Effector memory CD8-positive, alpha-beta T cell (primary cell): ENCODE data around the gene TBXAS1.

ENCODE experiments used
- ATAC-seq: fragments of 150-1000 bp; cut with Tn5 transposase; replicated peaks from 2 replicates; pipeline ENCODE4 v1.10.0; 2021; ENCODE audit warnings: mild to moderate bottlenecking, moderate library complexity
- DNase-seq, 3 experiments: peaks; one replicate each; pipeline ENCODE4 v3.0.0; 2021
- H3K27ac Mint-ChIP-seq, 2 donors: one replicate each; pipeline ENCODE4 v1.8.0; 2022; ENCODE audit warnings: mild to moderate bottlenecking in 2 of 2, mixed read lengths in 2 of 2, moderate library complexity in 2 of 2
- H3K27me3 Mint-ChIP-seq, 2 donors: one replicate each; pipeline ENCODE4 v1.8.0; 2022; ENCODE audit warnings: mixed read lengths in 2 of 2
- H3K36me3 Mint-ChIP-seq: one replicate; pipeline ENCODE4 v1.8.0; 2022; ENCODE audit warnings: mild to moderate bottlenecking, moderate library complexity, mixed read lengths; ENCODE audit not compliant: insufficient read depth
- H3K4me1 Mint-ChIP-seq, 2 donors: one replicate each; pipeline ENCODE4 v1.8.0; 2022; ENCODE audit warnings: low read depth in 2 of 2, mixed read lengths in 2 of 2
- H3K4me3 Mint-ChIP-seq, 2 donors: one replicate each; pipeline ENCODE4 v1.8.0; 2022; ENCODE audit warnings: mild to moderate bottlenecking in 2 of 2, mixed read lengths in 2 of 2, moderate library complexity in 2 of 2
- H3K9me3 Mint-ChIP-seq, 2 donors: one replicate each; pipeline ENCODE4 v1.8.0; 2022; ENCODE audit warnings: mixed read lengths in 2 of 2

TBXAS1 gene

GRCh38 chr7:139995017-139995915, 166.2 kb downstream of the TBXAS1 start:
- Mint-ChIP-seq H3K9me3 (no peaks in the 10 kb centered on the region), H3K27me3 (peaks cover 0 to 8% of the 10 kb centered on the region in 2 donors), H3K36me3 (peaks cover 3% of the 10 kb centered on the region), H3K27ac (peak overlapping the region in 1 of 2 donors; percentile 11), H3K4me1 (no peaks in the 10 kb centered on the region), H3K4me3 (no peak overlapping the region)
- DNase-seq (no peak), ATAC-seq (no peak)

- H3K27me3 Mint-ChIP-seq, result peaks cover 0 to 8% of the 10 kb centered on the region in 2 donors
- H3K4me1 Mint-ChIP-seq, result no peaks in the 10 kb centered on the region
- no peak overlapping the region for H3K27ac Mint-ChIP-seq
- ATAC-seq, result no peak
- H3K9me3 Mint-ChIP-seq, result no peaks in the 10 kb centered on the region
- H3K36me3 Mint-ChIP-seq, result peaks cover 3% of the 10 kb centered on the region
- DNase-seq, result no peak
- H3K4me3 Mint-ChIP-seq, result no peak overlapping the region
Measured at GRCh38 chr7:139998572-139998971, 169.5 kb downstream of the TBXAS1 start.

GRCh38 chr7:139999516-139999915, 170.5 kb downstream of the TBXAS1 start:
- H3K27ac Mint-ChIP-seq, result no peak overlapping the region
- no peak overlapping the region for H3K4me3 Mint-ChIP-seq
- peaks cover 0 to 8% of the 10 kb centered on the region in 2 donors for H3K27me3 Mint-ChIP-seq
- no peaks in the 10 kb centered on the region for H3K4me1 Mint-ChIP-seq
- H3K36me3 Mint-ChIP-seq, result peaks cover 3% of the 10 kb centered on the region
- DNase-seq (no peak), ATAC-seq (no peak)
- H3K9me3 Mint-ChIP-seq, result no peaks in the 10 kb centered on the region

DNA sequence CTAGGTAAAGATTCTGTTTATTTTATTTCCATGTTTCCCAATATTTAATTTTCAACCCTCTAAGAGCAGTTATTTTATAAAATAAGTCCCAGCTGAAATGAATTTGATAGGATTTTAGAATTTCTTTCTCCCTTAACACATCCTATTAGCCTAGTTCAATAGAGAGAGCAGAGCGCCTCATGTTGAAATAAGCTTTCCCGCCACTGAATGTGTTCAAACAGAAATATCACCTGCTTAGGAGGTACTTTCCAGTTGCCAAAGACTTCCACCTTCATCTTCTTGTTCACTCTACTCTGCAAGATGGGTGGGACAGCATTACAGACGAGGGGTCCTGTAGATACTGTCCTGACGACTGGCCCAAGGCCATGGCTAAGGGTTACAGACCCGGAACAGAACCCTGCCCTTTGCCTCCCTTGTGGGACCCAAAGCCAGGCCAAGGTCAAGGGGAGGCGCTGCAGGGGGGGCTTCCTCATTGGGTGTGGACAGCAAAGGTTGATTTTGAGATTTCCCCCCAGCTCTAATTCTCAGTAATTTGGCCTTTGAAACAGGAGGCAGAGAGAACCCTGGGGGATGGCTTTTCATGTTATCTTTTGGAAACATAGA, 171.7 kb downstream of the TBXAS1 start:
- peaks cover 0 to 8% of the 10 kb centered on the region in 2 donors for H3K27me3 Mint-ChIP-seq

GRCh38 chr7:140003913-140004382, 174.9 kb downstream of the TBXAS1 start:
- no peak for ATAC-seq
- H3K4me3 Mint-ChIP-seq, result no peak overlapping the region
- H3K9me3 Mint-ChIP-seq, result no peaks in the 10 kb centered on the region
- H3K36me3 Mint-ChIP-seq, result no peaks in the 10 kb centered on the region
- peak overlapping the region in 1 of 2 donors; percentile 7 for H3K27ac Mint-ChIP-seq
- peak; percentile 7 to 15 (median 11) for DNase-seq
- no peaks in the 10 kb centered on the region for H3K4me1 Mint-ChIP-seq
- peaks cover 0 to 6% of the 10 kb centered on the region in 2 donors for H3K27me3 Mint-ChIP-seq

More for the DNA sequence above, 171.7 kb downstream of the TBXAS1 start:
- DNase-seq, result no peak
- Mint-ChIP-seq H3K36me3 (no peaks in the 10 kb centered on the region), H3K4me3 (no peak overlapping the region), H3K27ac (no peak overlapping the region), H3K9me3 (no peaks in the 10 kb centered on the region), H3K4me1 (no peaks in the 10 kb centered on the region)
- ATAC-seq, result no peak

DNA sequence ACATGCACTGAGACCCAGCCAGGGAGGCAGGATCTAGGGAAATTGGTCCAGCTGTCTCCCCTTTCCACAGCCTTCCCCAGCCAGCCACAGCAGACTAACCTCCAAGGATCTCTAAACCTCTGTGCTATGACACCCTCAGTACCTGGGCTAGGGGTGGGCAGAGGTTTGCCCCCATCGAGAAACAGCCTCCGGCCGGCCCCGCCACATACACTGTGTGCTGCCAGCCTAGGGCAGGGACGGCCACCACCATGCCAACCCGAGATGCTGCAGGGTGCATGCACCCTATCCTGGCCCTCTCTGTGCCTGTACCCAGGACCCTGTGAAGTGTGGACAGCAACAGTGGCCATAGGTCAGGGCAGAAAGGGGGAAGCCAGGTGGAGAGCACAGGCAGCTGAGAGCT, 175.6 kb downstream of the TBXAS1 start:
- H3K27ac Mint-ChIP-seq, result peak overlapping the region in 1 of 2 donors; percentile 7
- ATAC-seq (no peak), DNase-seq (no peak)
- no peaks in the 10 kb centered on the region for H3K4me1 Mint-ChIP-seq
- H3K9me3 Mint-ChIP-seq, result no peaks in the 10 kb centered on the region
- H3K4me3 Mint-ChIP-seq, result no peak overlapping the region
- H3K36me3 Mint-ChIP-seq, result no peaks in the 10 kb centered on the region
- peaks cover 0 to 6% of the 10 kb centered on the region in 2 donors for H3K27me3 Mint-ChIP-seq

DNA sequence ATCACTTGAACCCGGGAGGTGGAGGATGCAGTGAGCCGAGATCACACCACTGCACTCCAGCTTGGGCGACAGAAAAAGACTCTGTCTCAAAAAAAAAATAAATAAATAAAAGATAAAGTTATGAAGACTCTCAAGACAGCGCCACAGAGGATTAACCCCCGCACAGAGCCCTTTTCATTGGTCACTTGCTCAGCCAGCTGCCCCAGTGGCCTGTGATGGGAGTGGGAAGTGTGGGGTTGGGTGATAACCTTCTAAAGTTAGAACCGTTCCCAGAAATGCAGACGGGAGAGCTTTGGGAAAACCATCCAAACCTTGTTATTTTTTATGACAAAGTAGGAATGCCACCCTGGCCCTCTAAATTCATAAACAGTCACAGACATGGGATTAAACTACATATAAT, 176.3 kb downstream of the TBXAS1 start:
- no peak overlapping the region for H3K4me3 Mint-ChIP-seq
- H3K27me3 Mint-ChIP-seq, result peaks cover 0 to 6% of the 10 kb centered on the region in 2 donors
- no peak overlapping the region for H3K27ac Mint-ChIP-seq
- DNase-seq (no peak), ATAC-seq (no peak)
- no peaks in the 10 kb centered on the region for H3K36me3 Mint-ChIP-seq
- no peaks in the 10 kb centered on the region for H3K4me1 Mint-ChIP-seq
- H3K9me3 Mint-ChIP-seq, result no peaks in the 10 kb centered on the region

- ATAC-seq, result no peak
- Mint-ChIP-seq H3K4me1 (no peaks in the 10 kb centered on the region), H3K9me3 (no peaks in the 10 kb centered on the region), H3K36me3 (no peaks in the 10 kb centered on the region), H3K27ac (no peak overlapping the region), H3K27me3 (peaks cover 0 to 6% of the 10 kb centered on the region in 2 donors), H3K4me3 (no peak overlapping the region)
- no peak for DNase-seq
Measured at GRCh38 chr7:140005754-140006503, 176.9 kb downstream of the TBXAS1 start.

GRCh38 chr7:140006600-140006999, 177.5 kb downstream of the TBXAS1 start:
- ATAC-seq (no peak), DNase-seq (no peak)
- H3K9me3 Mint-ChIP-seq, result no peaks in the 10 kb centered on the region
- no peaks in the 10 kb centered on the region for H3K4me1 Mint-ChIP-seq
- no peaks in the 10 kb centered on the region for H3K36me3 Mint-ChIP-seq
- peaks cover 0 to 11% of the 10 kb centered on the region in 2 donors for H3K27me3 Mint-ChIP-seq
- no peak overlapping the region for H3K4me3 Mint-ChIP-seq
- no peak overlapping the region for H3K27ac Mint-ChIP-seq

GRCh38 chr7:140007051-140007690, 178.1 kb downstream of the TBXAS1 start:
- Mint-ChIP-seq H3K4me1 (no peaks in the 10 kb centered on the region), H3K36me3 (no peaks in the 10 kb centered on the region), H3K4me3 (no peak overlapping the region), H3K27me3 (peaks cover 0 to 17% of the 10 kb centered on the region in 2 donors), H3K9me3 (no peaks in the 10 kb centered on the region), H3K27ac (no peak overlapping the region)
- no peak for DNase-seq
- ATAC-seq, result no peak

DNA sequence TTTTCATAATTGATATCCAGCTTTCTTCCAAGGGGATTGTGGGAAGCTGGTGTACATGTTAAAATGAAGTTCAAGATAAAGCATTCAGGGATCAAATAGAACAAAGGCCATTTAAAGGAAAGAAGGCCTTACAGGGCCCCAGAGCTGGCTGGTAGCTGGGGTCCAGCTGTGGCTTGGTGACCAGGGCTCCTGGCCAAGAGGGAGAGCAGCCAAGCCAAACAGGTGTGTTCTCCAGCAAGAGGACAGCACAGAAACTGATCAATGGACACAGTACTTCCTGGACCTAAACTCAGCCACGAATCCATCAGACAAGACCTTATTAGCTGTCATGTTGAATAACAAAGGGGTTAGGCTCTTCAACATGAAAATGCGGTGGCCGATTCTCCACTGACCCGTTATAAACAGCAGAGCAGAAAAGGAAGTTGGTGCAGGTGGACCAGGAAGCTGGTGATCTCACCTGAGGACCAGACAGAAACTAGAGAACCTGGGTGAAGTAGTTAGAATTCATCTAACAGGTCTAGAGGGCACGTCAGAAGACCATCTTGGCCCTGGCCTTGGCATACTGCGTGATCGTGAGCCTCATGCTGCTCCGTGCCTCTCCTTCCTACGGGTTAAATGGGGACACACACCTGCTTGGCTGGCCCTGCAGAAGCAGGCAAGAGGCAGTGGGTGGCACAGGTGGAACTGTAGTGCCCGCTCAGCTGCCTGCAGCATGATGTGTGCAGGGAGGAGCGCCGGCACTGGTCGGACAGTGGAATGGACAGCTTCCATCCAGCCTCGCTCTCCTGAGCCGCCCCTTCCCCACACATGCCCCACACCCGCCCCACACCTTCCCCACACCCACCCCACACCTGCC, 179.9 kb downstream of the TBXAS1 start:
- Mint-ChIP-seq H3K4me1 (no peaks in the 10 kb centered on the region), H3K36me3 (no peaks in the 10 kb centered on the region), H3K27me3 (peaks cover 0 to 17% of the 10 kb centered on the region in 2 donors), H3K9me3 (no peaks in the 10 kb centered on the region), H3K4me3 (no peak overlapping the region), H3K27ac (no peak overlapping the region)
- DNase-seq, result no peak
- ATAC-seq, result no peak

DNA sequence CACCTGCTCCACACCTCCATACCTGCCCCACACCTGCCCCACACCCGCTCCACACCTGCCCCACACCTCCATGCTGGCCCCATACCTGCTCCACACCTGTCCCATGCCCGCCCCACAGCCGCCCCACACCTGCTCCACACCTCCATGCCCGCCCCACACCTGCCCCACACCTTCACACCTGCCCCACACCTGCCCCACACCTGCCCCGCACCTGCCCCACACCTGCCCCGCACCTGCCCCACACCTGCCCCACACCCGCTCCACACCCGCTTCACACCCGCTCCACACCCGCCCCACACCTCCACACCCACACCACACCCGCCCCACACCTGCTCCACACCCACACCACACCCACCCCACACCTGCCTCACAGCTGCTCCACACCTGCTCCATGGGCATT, 180.7 kb downstream of the TBXAS1 start:
- no peak overlapping the region for H3K4me3 Mint-ChIP-seq
- peaks cover 0 to 17% of the 10 kb centered on the region in 2 donors for H3K27me3 Mint-ChIP-seq
- no peak for DNase-seq
- ATAC-seq, result no peak
- H3K36me3 Mint-ChIP-seq, result no peaks in the 10 kb centered on the region
- peaks cover 0 to 2% of the 10 kb centered on the region in 2 donors for H3K4me1 Mint-ChIP-seq
- H3K27ac Mint-ChIP-seq, result no peak overlapping the region
- H3K9me3 Mint-ChIP-seq, result no peaks in the 10 kb centered on the region
